HG02852 (cell line): ENCODE measurements around the gene ST6GALNAC3.

Experiments
- ATAC-seq: cut with Tn5 transposase; IDR thresholded peaks from one replicate; pipeline ENCODE4 v1.9.1; 2021; ENCODE audit warnings: mild to moderate bottlenecking, moderate library complexity; ENCODE audit not compliant: unreplicated experiment

ST6GALNAC3 gene

GRCh38 chr1:76279101-76279748 lies 204.7 kb downstream of the ST6GALNAC3 start:
- no peak for ATAC-seq

GRCh38 chr1:76281306-76281705 lies 206.8 kb downstream of the ST6GALNAC3 start:
- no peak for ATAC-seq

- ATAC-seq = no peak
Measured at GRCh38 chr1:76284842-76285241, 210.3 kb downstream of the ST6GALNAC3 start.

GRCh38 chr1:76285578-76286135 lies 211.1 kb downstream of the ST6GALNAC3 start:
- ATAC-seq = no peak

GRCh38 chr1:76287917-76288316 lies 213.4 kb downstream of the ST6GALNAC3 start:
- ATAC-seq = no peak

GRCh38 chr1:76288758-76289483 lies 214.4 kb downstream of the ST6GALNAC3 start:
- ATAC-seq = no peak

- no peak for ATAC-seq
Measured at GRCh38 chr1:76289692-76290091, 215.1 kb downstream of the ST6GALNAC3 start.

GRCh38 chr1:76290271-76290670 lies 215.7 kb downstream of the ST6GALNAC3 start:
- no peak for ATAC-seq

GRCh38 chr1:76291191-76291590 lies 216.6 kb downstream of the ST6GALNAC3 start:
- no peak for ATAC-seq

GRCh38 chr1:76291737-76292136 lies 217.2 kb downstream of the ST6GALNAC3 start:
- no peak for ATAC-seq

- ATAC-seq = no peak
Measured at GRCh38 chr1:76292418-76293184, 218.1 kb downstream of the ST6GALNAC3 start.

GRCh38 chr1:76293831-76294230 lies 219.3 kb downstream of the ST6GALNAC3 start:
- no peak for ATAC-seq

- peak; percentile 87 for ATAC-seq
Measured at GRCh38 chr1:76294482-76295194, 220.1 kb downstream of the ST6GALNAC3 start.

GRCh38 chr1:76298399-76298798 lies 223.9 kb downstream of the ST6GALNAC3 start:
- ATAC-seq = no peak

GRCh38 chr1:76299036-76299435 lies 224.5 kb downstream of the ST6GALNAC3 start:
- ATAC-seq = no peak

GRCh38 chr1:76300556-76300955 lies 226.0 kb downstream of the ST6GALNAC3 start:
- no peak for ATAC-seq

- no peak for ATAC-seq
Measured at GRCh38 chr1:76302711-76303339, 228.3 kb downstream of the ST6GALNAC3 start.

- no peak for ATAC-seq
Measured at GRCh38 chr1:76303340-76303717, 228.8 kb downstream of the ST6GALNAC3 start.

- ATAC-seq = no peak
Measured at GRCh38 chr1:76313304-76313703, 238.8 kb downstream of the ST6GALNAC3 start.

GRCh38 chr1:76314730-76315129 lies 240.2 kb downstream of the ST6GALNAC3 start:
- no peak for ATAC-seq
